SK-N-SH treated with all-trans-retinoic acid at 6 μM for 48 hours (cell line): Measurements from ENCODE around the gene ADAM23.
A peak's percentile ranks its signal among the peaks of the same experiment; 100 is the strongest.

Experiments used
- ATAC-seq: fragments of 200-7000 bp; cut with Tn5 transposase; 3 replicates; pipeline ENCODE4 v1.9.1; 2020; ENCODE audit warnings: mild to moderate bottlenecking, moderate library complexity
- ARNTL ChIP-seq: fragments of 450-650 bp; formaldehyde crosslinking; IDR thresholded peaks from 2 replicates; pipeline ENCODE4 v1.5.0; 2020; ENCODE audit warnings: low read depth, mild to moderate bottlenecking, moderate library complexity, borderline replicate concordance
- BACH2 ChIP-seq: fragments of 250-450 bp; sonication (Bioruptor Pico); IDR thresholded peaks from 2 replicates; pipeline ENCODE4 v1.9.0; 2021; ENCODE audit warnings: mild to moderate bottlenecking, borderline replicate concordance
- CSDC2 ChIP-seq: fragments of 250-450 bp; sonication (Bioruptor Pico); IDR thresholded peaks from 2 replicates; pipeline ENCODE4 v1.5.0; 2020; ENCODE audit warnings: mild to moderate bottlenecking, moderate library complexity
- ESRRG ChIP-seq: fragments of 250-450 bp; sonication (Bioruptor Pico); IDR thresholded peaks from 2 replicates; pipeline ENCODE4 v1.6.1; 2021; ENCODE audit warnings: mild to moderate bottlenecking
- GLIS3 ChIP-seq: fragments of 250-450 bp; sonication (Bioruptor Pico); IDR thresholded peaks from 2 replicates; pipeline ENCODE4 v1.5.0; 2020; ENCODE audit warnings: mild to moderate bottlenecking, moderate library complexity
- ISL1 ChIP-seq: fragments of 250-450 bp; sonication (Bioruptor Pico); IDR thresholded peaks from 2 replicates; pipeline ENCODE4 v2.1.2; 2022; ENCODE audit warnings: mild to moderate bottlenecking, moderate library complexity
- OSR1 ChIP-seq: fragments of 250-450 bp; sonication (Bioruptor Pico); IDR thresholded peaks from 2 replicates; pipeline ENCODE4 v1.8.0; 2022; ENCODE audit warnings: moderate library complexity, mild to moderate bottlenecking, inconsistent platforms
- PPARA ChIP-seq: fragments of 250-450 bp; sonication (Bioruptor Pico); IDR thresholded peaks from 2 replicates; pipeline ENCODE4 v1.5.0; 2020; ENCODE audit warnings: mild to moderate bottlenecking, borderline replicate concordance
- RARB ChIP-seq: fragments of 250-450 bp; sonication (Bioruptor Pico); IDR thresholded peaks from 2 replicates; pipeline ENCODE4 v1.8.0; 2021; ENCODE audit warnings: mild to moderate bottlenecking, moderate library complexity
- TCF4 ChIP-seq: fragments of 250-450 bp; sonication (Bioruptor Pico); IDR thresholded peaks from 2 replicates; pipeline ENCODE4 v1.8.0; 2021; ENCODE audit warnings: mild to moderate bottlenecking, moderate library complexity, borderline replicate concordance
- TOX ChIP-seq: fragments of 250-450 bp; sonication (Bioruptor Pico); IDR thresholded peaks from 2 replicates; pipeline ENCODE4 v1.8.0; 2021; ENCODE audit warnings: mild to moderate bottlenecking, moderate library complexity, borderline replicate concordance
- ZNF565 ChIP-seq: fragments of 450-650 bp; formaldehyde crosslinking; conservative IDR thresholded peaks from 2 replicates; pipeline ENCODE4 v1.5.0; 2020; ENCODE audit warnings: low read depth, mild to moderate bottlenecking, moderate library complexity
- ZNF70 ChIP-seq: fragments of 450-650 bp; formaldehyde crosslinking; IDR thresholded peaks from 2 replicates; pipeline ENCODE4 v1.5.0; 2020; ENCODE audit warnings: mild to moderate bottlenecking, moderate library complexity
- ZNF8 ChIP-seq: fragments of 450-650 bp; formaldehyde crosslinking; IDR thresholded peaks from 2 replicates; pipeline ENCODE4 v1.5.0; 2020; ENCODE audit warnings: mild to moderate bottlenecking, moderate library complexity
- TF ChIP-seq, protein P1 (sequence below): fragments of 250-450 bp; sonication (Bioruptor Pico); IDR thresholded peaks from 2 replicates; pipeline ENCODE4 v1.8.0; 2021; ENCODE audit warnings: low read depth, mild to moderate bottlenecking, moderate library complexity, borderline replicate concordance
- TF ChIP-seq, protein P2 (sequence below): fragments of 250-450 bp; sonication (Bioruptor Pico); IDR thresholded peaks from 2 replicates; pipeline ENCODE4 v1.8.0; 2020; ENCODE audit warnings: mild to moderate bottlenecking, moderate library complexity, borderline replicate concordance
- TF ChIP-seq, protein P3 (sequence below): fragments of 250-450 bp; sonication (Bioruptor Pico); IDR thresholded peaks from 2 replicates; pipeline ENCODE4 v1.5.1; 2021; ENCODE audit warnings: mild to moderate bottlenecking, moderate library complexity

Gene ADAM23

DNA sequence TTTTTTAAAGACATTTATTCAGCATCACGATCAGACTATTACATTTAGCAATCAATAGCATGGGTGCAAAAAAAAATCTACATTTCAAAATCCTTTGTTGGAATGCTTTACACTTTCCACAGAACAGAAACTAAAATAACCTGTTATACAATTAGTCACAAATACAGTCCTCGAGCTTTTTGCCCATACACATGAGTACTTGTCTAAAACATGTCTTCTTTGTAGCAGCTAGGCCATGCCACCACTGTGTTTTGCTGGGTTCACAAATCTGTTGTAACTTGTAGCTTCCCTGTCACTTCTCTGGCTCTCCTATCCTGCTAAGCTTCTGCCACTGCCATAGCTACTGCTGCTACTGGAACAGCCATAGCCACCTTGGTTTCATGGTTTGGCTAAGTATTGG is 24.4 kb upstream of the ADAM23 start (continued):
- no peak for TF ChIP-seq ZNF8
- no peak for TF ChIP-seq ZNF70 (CRISPR knock-in tag)
- TF ChIP-seq OSR1: no peak
- no peak for TF ChIP-seq TOX (CRISPR knock-in tag)

DNA sequence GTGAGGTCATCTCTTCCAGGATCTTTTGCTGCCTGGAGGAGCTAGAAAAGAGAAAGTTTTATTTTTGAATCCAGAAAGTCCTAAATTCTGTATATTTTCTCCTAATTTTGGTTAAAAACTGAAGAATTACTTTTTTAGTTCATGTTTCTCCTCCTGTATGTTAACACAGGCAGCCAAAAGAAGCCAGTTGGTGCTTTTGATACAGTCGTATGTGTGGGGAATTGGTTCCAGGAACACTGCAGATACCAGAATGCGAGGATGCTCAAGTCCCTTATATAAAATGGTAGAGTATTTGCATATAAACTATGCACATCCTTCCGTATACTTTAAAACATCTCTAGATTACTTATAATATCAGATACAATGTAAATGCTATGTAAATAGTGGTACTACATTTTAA is 22.6 kb upstream of the ADAM23 start:
- no peak for TF ChIP-seq ESRRG (CRISPR knock-in tag)
- TF ChIP-seq, protein P1, sequence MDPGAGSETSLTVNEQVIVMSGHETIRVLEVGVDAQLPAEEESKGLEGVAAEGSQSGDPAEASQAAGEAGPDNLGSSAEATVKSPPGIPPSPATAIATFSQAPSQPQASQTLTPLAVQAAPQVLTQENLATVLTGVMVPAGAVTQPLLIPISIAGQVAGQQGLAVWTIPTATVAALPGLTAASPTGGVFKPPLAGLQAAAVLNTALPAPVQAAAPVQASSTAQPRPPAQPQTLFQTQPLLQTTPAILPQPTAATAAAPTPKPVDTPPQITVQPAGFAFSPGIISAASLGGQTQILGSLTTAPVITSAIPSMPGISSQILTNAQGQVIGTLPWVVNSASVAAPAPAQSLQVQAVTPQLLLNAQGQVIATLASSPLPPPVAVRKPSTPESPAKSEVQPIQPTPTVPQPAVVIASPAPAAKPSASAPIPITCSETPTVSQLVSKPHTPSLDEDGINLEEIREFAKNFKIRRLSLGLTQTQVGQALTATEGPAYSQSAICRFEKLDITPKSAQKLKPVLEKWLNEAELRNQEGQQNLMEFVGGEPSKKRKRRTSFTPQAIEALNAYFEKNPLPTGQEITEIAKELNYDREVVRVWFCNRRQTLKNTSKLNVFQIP: no peak
- TF ChIP-seq OSR1: no peak
- no peak for TF ChIP-seq ZNF70 (CRISPR knock-in tag)
- TF ChIP-seq RARB (CRISPR knock-in tag): no peak
- no peak for TF ChIP-seq GLIS3
- TF ChIP-seq CSDC2 (CRISPR knock-in tag): no peak
- TF ChIP-seq, protein P2, sequence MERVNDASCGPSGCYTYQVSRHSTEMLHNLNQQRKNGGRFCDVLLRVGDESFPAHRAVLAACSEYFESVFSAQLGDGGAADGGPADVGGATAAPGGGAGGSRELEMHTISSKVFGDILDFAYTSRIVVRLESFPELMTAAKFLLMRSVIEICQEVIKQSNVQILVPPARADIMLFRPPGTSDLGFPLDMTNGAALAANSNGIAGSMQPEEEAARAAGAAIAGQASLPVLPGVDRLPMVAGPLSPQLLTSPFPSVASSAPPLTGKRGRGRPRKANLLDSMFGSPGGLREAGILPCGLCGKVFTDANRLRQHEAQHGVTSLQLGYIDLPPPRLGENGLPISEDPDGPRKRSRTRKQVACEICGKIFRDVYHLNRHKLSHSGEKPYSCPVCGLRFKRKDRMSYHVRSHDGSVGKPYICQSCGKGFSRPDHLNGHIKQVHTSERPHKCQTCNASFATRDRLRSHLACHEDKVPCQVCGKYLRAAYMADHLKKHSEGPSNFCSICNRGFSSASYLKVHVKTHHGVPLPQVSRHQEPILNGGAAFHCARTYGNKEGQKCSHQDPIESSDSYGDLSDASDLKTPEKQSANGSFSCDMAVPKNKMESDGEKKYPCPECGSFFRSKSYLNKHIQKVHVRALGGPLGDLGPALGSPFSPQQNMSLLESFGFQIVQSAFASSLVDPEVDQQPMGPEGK (CRISPR knock-in tag): no peak
- no peak for TF ChIP-seq PPARA
- TF ChIP-seq ISL1 (CRISPR knock-in tag): no peak
- no peak for ATAC-seq

DNA sequence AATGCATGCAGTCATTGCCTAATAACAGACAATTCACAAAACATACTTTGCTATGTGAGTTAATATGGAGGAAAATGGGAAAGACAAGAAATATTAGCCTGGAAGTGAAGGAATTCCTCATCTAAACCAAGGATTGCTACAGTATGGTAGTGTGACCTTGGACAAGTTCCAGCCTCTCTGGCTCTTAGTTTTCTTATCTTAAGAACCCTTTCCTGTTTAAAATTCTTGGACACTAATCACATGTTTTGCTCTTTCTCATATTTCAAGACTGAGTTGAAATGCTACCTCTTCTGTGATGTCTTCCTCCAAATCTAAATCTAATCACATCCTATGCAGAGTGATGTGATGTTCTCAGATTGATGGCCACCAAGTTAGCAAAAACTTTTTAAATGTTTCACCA is 20.8 kb upstream of the ADAM23 start:
- ATAC-seq: no peak
- TF ChIP-seq PPARA: no peak
- TF ChIP-seq, protein P3, sequence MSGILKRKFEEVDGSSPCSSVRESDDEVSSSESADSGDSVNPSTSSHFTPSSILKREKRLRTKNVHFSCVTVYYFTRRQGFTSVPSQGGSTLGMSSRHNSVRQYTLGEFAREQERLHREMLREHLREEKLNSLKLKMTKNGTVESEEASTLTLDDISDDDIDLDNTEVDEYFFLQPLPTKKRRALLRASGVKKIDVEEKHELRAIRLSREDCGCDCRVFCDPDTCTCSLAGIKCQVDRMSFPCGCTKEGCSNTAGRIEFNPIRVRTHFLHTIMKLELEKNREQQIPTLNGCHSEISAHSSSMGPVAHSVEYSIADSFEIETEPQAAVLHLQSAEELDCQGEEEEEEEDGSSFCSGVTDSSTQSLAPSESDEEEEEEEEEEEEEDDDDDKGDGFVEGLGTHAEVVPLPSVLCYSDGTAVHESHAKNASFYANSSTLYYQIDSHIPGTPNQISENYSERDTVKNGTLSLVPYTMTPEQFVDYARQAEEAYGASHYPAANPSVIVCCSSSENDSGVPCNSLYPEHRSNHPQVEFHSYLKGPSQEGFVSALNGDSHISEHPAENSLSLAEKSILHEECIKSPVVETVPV (CRISPR knock-in tag): no peak

DNA sequence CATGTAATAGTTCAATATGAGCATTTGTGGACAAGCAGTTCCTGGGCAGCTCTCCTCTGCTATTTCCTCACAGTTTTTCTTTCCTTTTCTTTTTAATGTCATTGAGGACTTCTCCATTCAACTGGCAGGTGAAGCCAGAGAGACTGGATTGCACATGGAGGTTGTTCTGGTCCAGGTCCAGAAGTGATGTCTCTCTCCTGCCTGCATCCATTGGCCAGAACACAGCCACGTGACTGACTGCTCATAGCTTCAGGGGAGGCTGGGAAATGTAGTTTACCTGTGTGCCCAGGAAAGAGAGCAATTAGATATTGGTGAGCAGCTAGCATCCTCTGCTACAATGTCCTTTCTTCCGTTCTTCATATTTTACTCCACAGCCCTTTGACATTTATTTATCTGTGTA is 20.2 kb upstream of the ADAM23 start:
- peak; percentile 57; the same call in 1 of the 3 replicates for ATAC-seq
- TF ChIP-seq ZNF565 (no peak), CSDC2 (CRISPR knock-in tag) (no peak), TOX (CRISPR knock-in tag) (no peak), OSR1 (no peak), ZNF70 (CRISPR knock-in tag) (no peak), BACH2 (CRISPR knock-in tag) (no peak), ARNTL (no peak), ZNF8 (no peak), GLIS3 (no peak), ISL1 (CRISPR knock-in tag) (no peak), TCF4 (CRISPR knock-in tag) (no peak)
- TF ChIP-seq, protein P1: no peak
- TF ChIP-seq, protein P3 (CRISPR knock-in tag): no peak
- TF ChIP-seq, protein P2 (CRISPR knock-in tag): no peak
- TF ChIP-seq, all 23 proteins: peak for 0
